ENCODE results near the gene NOL4.

NOL4 gene

DNA sequence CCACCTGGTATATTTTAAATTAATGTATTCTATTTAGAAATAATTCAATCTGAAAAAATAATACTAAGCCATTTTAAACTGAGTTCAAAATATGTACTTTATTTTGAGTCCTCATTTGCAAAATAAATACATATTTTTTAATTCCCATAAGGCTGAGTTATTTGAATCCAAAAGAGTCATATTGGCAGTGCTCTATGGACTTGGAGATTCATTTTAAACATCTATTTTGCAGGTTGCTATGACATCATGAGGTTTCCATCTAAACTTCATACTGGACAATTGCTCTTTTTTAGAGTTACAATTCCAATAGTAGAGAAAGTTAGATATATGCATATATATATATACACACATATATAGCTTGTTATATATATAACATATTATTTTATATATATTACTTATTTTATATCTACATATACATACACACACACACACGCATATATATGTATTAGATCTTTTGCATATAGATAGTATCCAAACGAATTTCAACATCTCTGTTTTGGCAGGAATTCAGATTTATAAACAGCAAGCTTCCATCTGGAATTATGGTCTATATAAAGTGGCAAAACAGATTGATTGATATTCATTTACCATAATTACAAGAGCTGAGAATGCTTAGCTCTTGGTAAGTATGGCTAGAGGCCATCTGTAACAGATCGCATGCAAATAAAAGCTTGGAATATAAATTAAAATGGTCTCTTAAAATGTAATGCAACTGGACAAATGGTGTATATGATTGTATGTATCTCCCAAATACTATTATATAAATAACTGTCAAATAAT lies 34.9 kb downstream of the NOL4 start:
- DNase-seq = no peak

Measured in NCI-H82 (cell line).